GM21825 (cell line): ENCODE measurements around the gene KCNJ14.

Experiments
- ATAC-seq: cut with Tn5 transposase; IDR thresholded peaks from one replicate; pipeline ENCODE4 v1.9.1; 2021; ENCODE audit warnings: mild to moderate bottlenecking, moderate library complexity; ENCODE audit not compliant: unreplicated experiment

The KCNJ14 gene

GRCh38 chr19:48455171-48455907 is at the start of gene KCNJ14:
TSS of gene KCNJ14 (plus strand) at chr19:48455574. CDS start at chr19:48461725, 6,151 bp downstream.
- no peak for ATAC-seq

DNA sequence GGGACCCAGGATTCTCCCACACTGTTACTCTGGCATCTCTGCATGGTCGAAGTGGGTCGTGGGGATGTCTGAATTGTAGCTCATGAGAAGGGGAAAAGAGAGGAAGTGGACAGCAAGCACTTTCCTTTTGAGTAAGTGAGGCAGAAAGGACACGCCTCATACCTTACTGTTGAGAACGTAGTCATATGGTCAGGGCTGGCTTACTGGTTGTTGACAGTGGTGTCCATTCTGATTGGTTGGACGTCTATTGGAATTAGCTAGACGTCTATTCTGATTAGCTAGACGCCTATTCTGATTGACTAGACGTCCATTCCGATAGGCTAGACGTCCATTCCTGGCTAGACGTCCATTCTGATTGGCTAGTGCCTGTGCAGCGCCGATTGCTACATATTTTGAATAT is 49.5 kb upstream of the KCNJ14 start:
- no peak for ATAC-seq

GRCh38 chr19:48413879-48414587 is 41.3 kb upstream of the KCNJ14 start:
- no peak for ATAC-seq

- ATAC-seq, result no peak
These were observed 40.0 kb upstream of the KCNJ14 start for GRCh38 chr19:48415395-48415794.

GRCh38 chr19:48415806-48416221 is 39.6 kb upstream of the KCNJ14 start:
- no peak for ATAC-seq

GRCh38 chr19:48417421-48417820 is 38.0 kb upstream of the KCNJ14 start:
- ATAC-seq, result no peak

DNA sequence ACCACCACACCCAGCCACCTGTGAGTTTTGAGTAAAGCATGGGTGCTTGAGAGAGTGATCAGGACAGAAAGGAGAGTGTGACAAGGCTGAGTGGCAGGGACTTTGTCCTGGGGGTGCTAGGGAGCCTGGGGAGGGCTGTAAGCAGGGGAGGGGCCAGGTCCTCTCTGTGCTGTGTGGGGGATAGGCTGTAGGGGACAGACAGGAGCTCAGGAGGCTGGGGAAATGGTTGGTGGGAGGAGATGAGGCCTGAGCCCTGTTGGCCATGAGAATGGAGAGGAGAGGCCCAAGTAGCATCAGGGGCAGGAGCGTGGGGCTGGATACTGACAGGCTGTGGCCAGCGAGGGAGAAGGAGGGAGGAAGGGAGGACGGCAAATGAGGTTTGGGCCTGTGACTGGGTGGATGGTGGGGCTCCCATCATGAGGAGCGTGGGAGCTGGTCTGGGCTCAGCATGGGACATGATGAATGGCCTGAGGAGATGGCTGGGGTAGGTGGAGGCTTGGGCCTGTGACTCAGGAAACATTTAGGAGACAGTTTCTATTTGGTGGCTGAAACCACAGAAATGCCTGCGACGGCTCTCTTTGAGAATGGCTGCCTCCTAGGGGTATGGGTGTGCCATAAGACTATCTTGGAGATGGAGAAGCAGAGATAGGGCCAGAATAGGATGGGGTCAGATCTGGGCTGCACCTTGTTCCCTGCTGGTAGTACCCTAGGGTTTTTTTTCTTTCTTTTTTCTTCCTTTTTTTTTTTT is 36.9 kb upstream of the KCNJ14 start:
- ATAC-seq, result no peak

DNA sequence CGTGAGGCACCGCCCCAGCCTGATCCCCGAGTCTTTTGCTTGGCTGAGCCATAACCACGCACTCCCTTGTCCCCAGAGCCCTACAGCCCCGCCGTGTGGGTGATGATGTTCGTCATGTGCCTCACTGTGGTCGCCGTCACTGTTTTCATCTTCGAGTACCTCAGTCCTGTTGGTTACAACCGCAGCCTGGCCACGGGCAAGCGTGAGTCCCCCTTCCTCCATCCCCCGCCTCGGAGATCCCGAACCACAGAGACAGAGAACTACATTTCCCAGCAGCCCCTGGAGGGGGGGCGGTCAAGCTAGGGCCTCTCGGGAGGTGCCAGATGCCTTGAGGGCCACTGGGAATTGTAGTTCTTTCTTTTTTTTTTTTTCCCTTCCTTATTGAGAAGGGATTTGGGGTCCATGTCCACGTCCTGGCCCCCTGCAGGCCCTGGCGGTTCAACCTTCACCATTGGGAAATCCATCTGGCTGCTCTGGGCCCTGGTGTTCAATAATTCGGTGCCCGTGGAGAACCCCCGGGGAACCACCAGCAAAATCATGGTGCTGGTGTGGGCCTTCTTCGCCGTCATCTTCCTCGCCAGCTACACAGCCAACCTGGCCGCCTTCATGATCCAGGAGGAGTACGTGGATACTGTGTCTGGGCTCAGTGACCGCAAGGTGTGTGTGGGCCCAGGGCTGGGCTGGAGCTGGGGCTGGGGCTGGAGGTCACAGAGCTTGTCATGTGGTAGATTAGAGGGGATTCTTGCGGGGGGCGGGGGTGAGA is 36.0 kb upstream of the KCNJ14 start:
- peak; percentile 46 for ATAC-seq

GRCh38 chr19:48421548-48421947 is 33.8 kb upstream of the KCNJ14 start:
- no peak for ATAC-seq

DNA sequence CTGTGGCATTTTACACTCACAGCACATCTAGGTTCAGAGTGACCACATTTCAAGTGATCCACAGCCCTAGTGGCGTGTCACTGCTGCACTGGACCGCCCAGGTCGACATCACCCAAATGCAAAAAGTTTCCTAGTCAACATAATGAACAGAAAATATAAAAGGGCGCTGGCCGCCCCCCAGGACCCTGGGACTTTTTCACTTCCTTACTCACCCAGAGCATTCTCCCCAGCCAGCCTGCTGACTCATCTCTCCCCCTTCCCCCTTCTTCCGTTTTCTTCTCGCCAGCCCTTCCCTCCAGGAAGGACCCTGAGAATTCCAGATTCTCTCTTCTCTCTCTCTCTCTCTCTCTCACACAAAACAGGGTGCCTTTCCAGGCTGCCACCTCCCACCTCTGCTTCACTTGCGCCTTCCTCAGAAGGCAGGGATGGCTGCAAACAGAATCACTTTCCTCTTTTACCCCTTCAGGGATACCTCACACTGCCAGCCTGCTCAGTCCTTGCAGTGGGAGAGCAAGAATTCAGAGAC is 30.6 kb upstream of the KCNJ14 start:
- no peak for ATAC-seq

- no peak for ATAC-seq
These were observed 26.7 kb upstream of the KCNJ14 start for GRCh38 chr19:48428670-48429069.

DNA sequence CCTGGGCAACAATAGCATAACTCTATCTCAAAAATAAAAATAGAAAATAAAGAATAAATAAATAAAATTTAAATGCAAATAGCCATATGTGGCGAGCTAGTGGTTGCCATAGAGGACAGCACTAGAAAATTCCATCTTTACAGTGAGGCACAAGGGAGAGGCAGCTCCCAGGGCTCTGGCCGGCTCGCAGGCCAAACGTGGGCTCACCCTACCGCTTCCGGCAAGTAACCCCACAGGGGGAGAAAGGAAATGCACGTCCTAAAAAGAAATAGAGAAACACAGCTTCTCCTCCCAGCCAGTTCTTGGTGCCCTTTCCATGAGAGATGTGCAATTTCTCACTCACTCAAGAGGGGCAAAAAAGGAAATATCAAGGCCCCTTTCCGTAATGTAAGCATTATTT is 22.0 kb upstream of the KCNJ14 start:
- no peak for ATAC-seq

- no peak for ATAC-seq
These were observed 18.8 kb upstream of the KCNJ14 start for GRCh38 chr19:48436586-48436985.

- ATAC-seq, result no peak
These were observed 13.9 kb upstream of the KCNJ14 start for GRCh38 chr19:48441360-48442050.

DNA sequence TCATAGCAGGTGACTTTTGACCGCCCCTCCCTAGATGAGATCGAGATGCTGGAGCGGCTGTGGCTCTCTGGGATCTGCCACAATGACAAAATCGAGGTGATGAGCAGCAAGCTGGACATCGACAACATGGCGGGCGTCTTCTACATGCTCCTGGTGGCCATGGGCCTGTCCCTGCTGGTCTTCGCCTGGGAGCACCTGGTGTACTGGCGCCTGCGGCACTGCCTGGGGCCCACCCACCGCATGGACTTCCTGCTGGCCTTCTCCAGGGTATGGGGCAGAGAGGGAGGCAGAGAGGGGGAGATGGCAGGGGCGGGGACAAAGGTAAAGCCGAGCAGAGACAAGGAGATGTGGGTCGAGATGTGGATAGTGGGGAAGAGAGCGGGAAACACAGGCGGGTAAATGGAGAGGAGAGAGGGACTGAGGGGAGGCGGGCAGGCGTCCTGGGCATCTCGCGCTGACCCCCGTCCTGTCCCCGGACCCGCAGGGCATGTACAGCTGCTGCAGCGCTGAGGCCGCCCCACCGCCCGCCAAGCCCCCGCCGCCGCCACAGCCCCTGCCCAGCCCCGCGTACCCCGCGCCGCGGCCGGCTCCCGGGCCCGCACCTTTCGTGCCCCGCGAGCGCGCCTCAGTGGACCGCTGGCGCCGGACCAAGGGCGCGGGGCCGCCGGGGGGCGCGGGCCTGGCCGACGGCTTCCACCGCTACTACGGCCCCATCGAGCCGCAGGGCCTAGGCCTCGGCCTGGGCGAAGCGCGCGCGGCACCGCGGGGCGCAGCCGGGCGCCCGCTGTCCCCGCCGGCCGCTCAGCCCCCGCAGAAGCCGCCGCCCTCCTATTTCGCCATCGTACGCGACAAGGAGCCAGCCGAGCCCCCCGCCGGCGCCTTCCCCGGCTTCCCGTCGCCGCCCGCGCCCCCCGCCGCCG is 13.0 kb upstream of the KCNJ14 start:
- ATAC-seq, result no peak

DNA sequence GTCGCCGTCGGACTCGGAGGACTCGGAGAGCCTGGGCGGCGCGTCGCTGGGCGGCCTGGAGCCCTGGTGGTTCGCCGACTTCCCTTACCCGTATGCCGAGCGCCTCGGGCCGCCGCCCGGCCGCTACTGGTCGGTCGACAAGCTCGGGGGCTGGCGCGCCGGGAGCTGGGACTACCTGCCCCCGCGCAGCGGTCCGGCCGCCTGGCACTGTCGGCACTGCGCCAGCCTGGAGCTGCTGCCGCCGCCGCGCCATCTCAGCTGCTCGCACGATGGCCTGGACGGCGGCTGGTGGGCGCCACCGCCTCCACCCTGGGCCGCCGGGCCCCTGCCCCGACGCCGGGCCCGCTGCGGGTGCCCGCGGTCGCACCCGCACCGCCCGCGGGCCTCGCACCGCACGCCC is 12.1 kb upstream of the KCNJ14 start:
- no peak for ATAC-seq

DNA sequence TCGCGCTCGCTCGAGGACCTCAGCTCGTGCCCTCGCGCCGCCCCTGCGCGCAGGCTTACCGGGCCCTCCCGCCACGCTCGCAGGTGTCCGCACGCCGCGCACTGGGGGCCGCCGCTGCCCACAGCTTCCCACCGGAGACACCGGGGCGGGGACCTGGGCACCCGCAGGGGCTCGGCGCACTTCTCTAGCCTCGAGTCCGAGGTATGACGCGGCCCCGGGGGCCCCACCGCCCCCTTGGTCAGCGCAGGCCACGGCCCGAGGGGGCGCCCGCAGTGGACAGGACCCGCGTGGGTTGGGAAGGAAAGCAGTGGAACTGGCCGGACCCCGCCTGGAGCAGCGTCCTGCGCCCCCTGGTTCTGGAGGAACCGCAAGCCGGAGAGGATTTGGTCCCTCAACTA is 11.6 kb upstream of the KCNJ14 start:
- ATAC-seq, result no peak

DNA sequence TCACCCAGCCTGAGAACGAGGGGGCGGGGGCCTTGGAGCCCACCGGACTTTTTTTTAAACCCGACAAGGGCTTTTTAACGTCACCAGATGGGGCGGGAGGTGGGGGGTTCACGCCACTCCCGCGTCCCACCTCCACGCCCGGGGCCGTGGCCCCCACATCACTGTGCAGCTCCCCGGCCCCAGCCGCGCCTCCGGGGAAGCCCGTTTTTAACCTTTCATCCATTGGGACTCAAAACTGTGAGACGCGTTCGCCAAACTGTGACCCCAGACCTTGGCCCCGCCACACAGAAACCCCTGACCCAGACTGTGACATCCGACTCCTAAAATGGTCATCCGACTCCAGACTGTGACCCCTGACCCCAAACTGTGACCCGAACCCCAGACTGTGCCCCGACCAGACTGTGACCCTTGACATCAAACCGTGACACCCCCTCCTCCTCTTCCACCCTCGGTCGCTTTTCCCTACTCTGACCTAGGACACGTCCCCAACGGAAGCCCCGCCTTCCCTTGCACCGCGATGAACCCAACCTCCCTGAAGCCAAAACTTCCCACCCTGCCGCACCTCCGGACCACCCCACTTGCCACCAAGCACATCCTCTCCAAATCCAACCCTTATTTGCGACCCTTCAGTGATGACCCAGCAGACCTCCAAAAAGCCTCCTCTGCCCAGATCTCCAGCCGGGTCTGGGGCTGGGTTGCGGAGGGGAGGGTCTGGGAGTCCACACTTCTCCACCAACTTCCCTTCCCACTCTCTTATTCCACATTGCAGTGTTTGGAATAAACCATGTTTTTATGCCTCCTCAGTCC is 11.0 kb upstream of the KCNJ14 start:
- no peak for ATAC-seq

- ATAC-seq, result no peak
These were observed 10.5 kb upstream of the KCNJ14 start for GRCh38 chr19:48444936-48445200.
